Lung (tissue), 16 donors: Measurements from ENCODE around the gene TSR2. TPM values are rescaled to one million over a fixed set of nuclear protein-coding genes. Genes with fewer than 3 reads are reported as not detected.

Experiments
- ATAC-seq: fragments of 200-7000 bp; cut with Tn5 transposase; one replicate; pipeline ENCODE4 v1.9.1; 2020; ENCODE audit warnings: moderate number of reproducible peaks; ENCODE audit not compliant: insufficient read depth, low FRiP score
- DNase-seq, 3 donors: peaks; one replicate each; pipeline ENCODE4 v3.0.0-alpha.2; 2013 to 2017
- H3K27ac ChIP-seq, 2 donors: one replicate each; pipeline ENCODE4 v1.5.1; 2013; ENCODE audit warnings: mild to moderate bottlenecking in 2 of 2, moderate library complexity in 2 of 2, control low read depth in 1 of 2, inconsistent platforms in 1 of 2, low read depth in 1 of 2, low read length in 1 of 2
- H3K27me3 ChIP-seq, 3 donors: one replicate each; pipeline ENCODE4 v1.5.1; 2013; ENCODE audit warnings: low read length in 2 of 3; ENCODE audit not compliant: control insufficient read depth in 3 of 3, insufficient read depth in 3 of 3
- H3K36me3 ChIP-seq, 4 donors: one replicate each; pipeline ENCODE4 v1.5.1; 2013; ENCODE audit warnings: low read length in 4 of 4, mild to moderate bottlenecking in 1 of 4, moderate library complexity in 1 of 4; ENCODE audit not compliant: control insufficient read depth in 4 of 4, insufficient read depth in 4 of 4
- H3K4me1 ChIP-seq, 5 donors: one replicate each; pipeline ENCODE4 v1.5.1; 2013; ENCODE audit warnings: low read length in 5 of 5, mild to moderate bottlenecking in 2 of 5, moderate library complexity in 1 of 5; ENCODE audit not compliant: control insufficient read depth in 5 of 5, insufficient read depth in 5 of 5
- H3K4me3 ChIP-seq: one replicate; pipeline ENCODE4 v1.5.1; 2013; ENCODE audit warnings: mild to moderate bottlenecking, control low read depth, moderate library complexity
- H3K9ac ChIP-seq, 2 donors: one replicate each; pipeline ENCODE4 v1.5.1; 2013; ENCODE audit warnings: low read length in 2 of 2, control low read depth in 1 of 2; ENCODE audit not compliant: insufficient read depth in 1 of 2
- H3K9me3 ChIP-seq, 4 donors: one replicate each; pipeline ENCODE4 v1.5.1; 2013; ENCODE audit warnings: low read length in 3 of 4, mild to moderate bottlenecking in 1 of 4, moderate library complexity in 1 of 4; ENCODE audit not compliant: control insufficient read depth in 4 of 4, insufficient read depth in 3 of 4
- CTCF ChIP-seq: IDR thresholded peaks from 2 replicates; pipeline ENCODE4 v1.5.1; 2012; ENCODE audit warnings: mild to moderate bottlenecking; ENCODE audit errors: control extremely low read depth, extremely low read depth
- WGBS, 2 donors: extraction: QIAGEN DNeasy Blood & Tissue Kit; methylation state at CpG; one replicate each; pipeline ENCODE4 v1.1.7; 2013; 5-methylcytosine and 5-hydroxymethylcytosine counted together
- long read RNA-seq, 5 donors: transcript quantifications; one replicate each; lab custom pipeline, GENCODE V29; 2026
- polyA plus RNA-seq, 2 donors: library from polyadenylated mRNA; stranded (reverse); fragments of 200-250 nt; gene quantifications; one replicate each; pipeline ENCODE4 v1.2.1, GENCODE V29; 2013
- total RNA-seq, 2 donors: library from RNA; depleted of rRNA in 1 of 2; stranded (reverse); fragments of >200 nt in 1 of 2; gene quantifications; one replicate each; pipeline ENCODE4 v1.2.1, GENCODE V29; 2014 to 2021
- donor health status: control.
- donor health status: control.
- donor health status: Bipolar disorder and iron deficiency.
- donor health status: healthy.
- donor health status: DM: yes; HTN: yes; CAD: no.

The TSR2 gene, protein sequence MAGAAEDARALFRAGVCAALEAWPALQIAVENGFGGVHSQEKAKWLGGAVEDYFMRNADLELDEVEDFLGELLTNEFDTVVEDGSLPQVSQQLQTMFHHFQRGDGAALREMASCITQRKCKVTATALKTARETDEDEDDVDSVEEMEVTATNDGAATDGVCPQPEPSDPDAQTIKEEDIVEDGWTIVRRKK
- 10 to 100 TPM; 21.0 to 33.6 TPM for total RNA-seq
- 10 to 100 TPM; 32.2 to 39.5 TPM for polyA plus RNA-seq
- long read RNA-seq, donor 1, transcript TSR2-201 (5 exons, 1,534 nt) = major isoform, 17 of 26 reads
- long read RNA-seq, donor 1, partial matches to known transcripts = 9 of 26 reads
- long read RNA-seq, donor 1, other reads (novel, unspliced or antisense) = 0 of 26 reads
- long read RNA-seq, donor 2, partial matches to known transcripts = 0 of 4 reads
- long read RNA-seq, donor 2, other reads (novel, unspliced or antisense) = 0 of 4 reads
- long read RNA-seq, donor 3, transcript TSR2-201 (5 exons, 1,534 nt) = major isoform, 10 of 10 reads
- long read RNA-seq, donor 3, partial matches to known transcripts = 0 of 10 reads
- long read RNA-seq, donor 3, other reads (novel, unspliced or antisense) = 0 of 10 reads
- long read RNA-seq, donor 4, transcript TSR2-201 (5 exons, 1,534 nt) = major isoform, 5 of 5 reads
- long read RNA-seq, donor 4, partial matches to known transcripts = 0 of 5 reads
- long read RNA-seq, donor 4, other reads (novel, unspliced or antisense) = 0 of 5 reads
- long read RNA-seq, donor 5, transcript TSR2-201 (5 exons, 1,534 nt) = major isoform, 18 of 18 reads
- long read RNA-seq, donor 5, partial matches to known transcripts = 0 of 18 reads
- long read RNA-seq, donor 5, other reads (novel, unspliced or antisense) = 0 of 18 reads

DNA sequence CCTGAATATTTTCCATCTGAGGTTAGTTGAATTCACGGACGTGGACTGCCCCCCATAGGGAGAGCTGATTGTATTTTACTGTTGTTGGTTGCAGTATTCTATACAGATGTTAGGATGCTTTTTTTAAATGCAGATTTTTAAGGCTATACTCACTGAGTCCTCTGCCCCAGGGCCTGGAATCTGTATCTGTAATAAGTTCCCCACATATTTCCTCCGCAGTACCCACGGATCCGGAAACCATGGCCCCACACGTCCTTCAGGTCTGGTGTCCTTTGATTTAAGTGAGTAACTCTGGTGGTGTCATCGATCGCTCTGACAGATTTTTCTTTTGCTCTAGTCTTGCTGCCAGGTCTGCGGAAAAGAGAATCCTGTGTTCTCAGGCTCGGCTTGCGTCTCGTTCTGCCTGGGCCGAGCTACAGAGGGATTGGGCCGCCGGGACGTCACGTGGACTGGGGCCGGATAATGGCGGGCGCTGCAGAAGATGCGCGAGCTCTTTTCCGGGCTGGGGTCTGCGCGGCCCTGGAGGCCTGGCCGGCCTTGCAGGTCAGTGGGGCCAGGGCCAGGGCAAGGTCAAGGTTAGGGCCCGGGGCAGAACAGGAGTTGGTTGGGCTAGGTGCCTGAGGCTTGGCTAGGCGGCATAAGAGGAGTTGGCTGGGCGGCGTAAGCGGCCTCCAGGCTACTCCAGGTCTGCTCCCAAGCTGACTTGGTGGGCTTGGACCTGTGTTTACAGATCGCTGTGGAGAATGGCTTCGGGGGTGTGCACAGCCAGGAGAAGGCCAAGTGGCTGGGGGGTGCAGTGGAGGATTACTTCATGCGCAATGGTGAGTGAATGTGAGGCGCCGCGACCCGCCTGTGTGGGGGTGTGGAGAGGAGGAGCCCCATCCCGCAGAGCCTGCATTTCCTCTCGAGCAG lies at the start of gene TSR2:
TSS of gene TSR2 (plus strand) at position 445 of the 912 bp plus-strand sequence. CDS start at position 463, 18 bp downstream.
- peak within 1 kb of the TSS; percentile 63 to 80 for H3K9ac ChIP-seq
- H3K36me3 ChIP-seq = peaks cover 0 to 5% (median 1%) of the 10 kb centered on the region in 4 donors
- WGBS, 2 donors = 2 to 36% methylated on average over 31 to 40 of the region's 40 CpGs
- H3K9me3 ChIP-seq = no peaks in the 10 kb centered on the region
- peak within 1 kb of the TSS; percentile 80 for H3K4me3 ChIP-seq
- H3K27ac ChIP-seq = peak within 1 kb of the TSS; percentile 6 to 53
- H3K27me3 ChIP-seq = no peaks in the 10 kb centered on the region
- ATAC-seq (peak; percentile 92), DNase-seq (peak; percentile 86 to 93 (median 90))
- H3K4me1 ChIP-seq = peaks cover 0 to 11% (median 4%) of the 10 kb centered on the region in 5 donors
- TF ChIP-seq CTCF = peak; percentile 6

- H3K4me3 ChIP-seq = no peak overlapping the region
- H3K9ac ChIP-seq = no peak overlapping the region
- H3K27me3 ChIP-seq = no peaks in the 10 kb centered on the region
- WGBS, 2 donors = 89 to 90% methylated on average over 1 of the region's 1 CpG
- no peak for ATAC-seq
- no peaks in the 10 kb centered on the region for H3K36me3 ChIP-seq
- H3K4me1 ChIP-seq = no peaks in the 10 kb centered on the region
- no peak for DNase-seq
- no peak overlapping the region for H3K27ac ChIP-seq
- TF ChIP-seq CTCF = no peak
- H3K9me3 ChIP-seq = no peaks in the 10 kb centered on the region
Measured at GRCh38 chrX:54397113-54397512, 43.1 kb upstream of the TSR2 start.

DNA sequence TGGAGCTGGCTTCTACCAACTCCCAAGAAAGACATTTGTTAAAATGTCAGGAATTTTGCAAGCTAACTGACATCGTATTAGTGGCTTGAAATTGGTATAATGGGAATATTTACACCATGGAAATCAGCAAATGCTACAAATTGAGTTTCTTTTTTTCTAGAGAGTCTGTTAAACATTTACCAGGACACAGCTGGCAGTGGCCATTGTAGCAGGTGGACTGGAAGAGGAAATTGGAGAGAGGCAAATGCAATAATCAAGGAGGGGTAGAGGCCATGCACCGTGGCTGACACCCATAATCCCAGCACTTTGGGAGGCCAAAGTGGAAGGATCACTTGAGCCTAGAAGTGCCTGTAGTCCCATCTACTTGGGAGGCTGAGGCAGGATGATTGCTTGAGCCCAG lies 32.9 kb upstream of the TSR2 start:
- TF ChIP-seq CTCF = no peak
- no peak for ATAC-seq
- DNase-seq = no peak
- H3K9ac ChIP-seq = no peak overlapping the region
- H3K9me3 ChIP-seq = no peaks in the 10 kb centered on the region
- H3K27ac ChIP-seq = no peak overlapping the region
- WGBS, 2 donors = 54 to 71% methylated on average over 2 of the region's 2 CpGs
- no peaks in the 10 kb centered on the region for H3K36me3 ChIP-seq
- H3K4me3 ChIP-seq = no peak overlapping the region
- no peaks in the 10 kb centered on the region for H3K27me3 ChIP-seq
- H3K4me1 ChIP-seq = no peaks in the 10 kb centered on the region
